ENCODE results near the gene USH2A. TPM values are rescaled to one million over a fixed set of nuclear protein-coding genes. Genes with fewer than 3 reads are reported as not detected.

USH2A gene
- total RNA-seq, 4 donors from 2014 or later = 0.39 TPM; not detected in 3

DNA sequence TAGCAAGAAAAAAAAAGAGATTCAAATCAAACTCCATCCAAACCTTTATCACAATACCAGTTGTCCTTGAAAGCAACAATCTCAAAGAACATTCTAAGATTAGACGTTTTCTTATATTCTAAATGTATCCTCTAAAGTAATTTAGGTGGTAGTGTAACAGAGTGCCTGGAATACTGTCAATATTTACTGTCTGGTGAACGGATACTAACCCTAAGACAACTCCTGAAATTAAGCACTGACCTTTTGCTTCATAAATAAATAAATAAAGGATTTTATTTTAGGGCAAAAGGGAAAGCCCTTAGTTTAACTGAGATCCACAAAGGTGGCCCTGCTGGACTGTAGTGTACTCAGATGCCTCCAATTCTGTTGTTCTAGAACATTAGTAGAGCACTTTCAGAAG, 9.9 kb upstream of the USH2A start:
- no peaks in the 10 kb centered on the region for H3K9me3 ChIP-seq
- 62 to 73% methylated on average over 2 of the region's 2 CpGs for WGBS, 2 donors (ENCODE audit: low coverage in 1 of 2)
- H3K27ac ChIP-seq = no peak overlapping the region
- H3K36me3 ChIP-seq = no peaks in the 10 kb centered on the region
- ATAC-seq = no peak
- TF ChIP-seq POLR2AphosphoS5 (IDR thresholded peaks at IDR 0.05) (no peak), POLR2A (IDR thresholded peaks at IDR 0.05) (no peak), EP300 (IDR thresholded peaks at IDR 0.05) (no peak)
- TF ChIP-seq, protein P1, sequence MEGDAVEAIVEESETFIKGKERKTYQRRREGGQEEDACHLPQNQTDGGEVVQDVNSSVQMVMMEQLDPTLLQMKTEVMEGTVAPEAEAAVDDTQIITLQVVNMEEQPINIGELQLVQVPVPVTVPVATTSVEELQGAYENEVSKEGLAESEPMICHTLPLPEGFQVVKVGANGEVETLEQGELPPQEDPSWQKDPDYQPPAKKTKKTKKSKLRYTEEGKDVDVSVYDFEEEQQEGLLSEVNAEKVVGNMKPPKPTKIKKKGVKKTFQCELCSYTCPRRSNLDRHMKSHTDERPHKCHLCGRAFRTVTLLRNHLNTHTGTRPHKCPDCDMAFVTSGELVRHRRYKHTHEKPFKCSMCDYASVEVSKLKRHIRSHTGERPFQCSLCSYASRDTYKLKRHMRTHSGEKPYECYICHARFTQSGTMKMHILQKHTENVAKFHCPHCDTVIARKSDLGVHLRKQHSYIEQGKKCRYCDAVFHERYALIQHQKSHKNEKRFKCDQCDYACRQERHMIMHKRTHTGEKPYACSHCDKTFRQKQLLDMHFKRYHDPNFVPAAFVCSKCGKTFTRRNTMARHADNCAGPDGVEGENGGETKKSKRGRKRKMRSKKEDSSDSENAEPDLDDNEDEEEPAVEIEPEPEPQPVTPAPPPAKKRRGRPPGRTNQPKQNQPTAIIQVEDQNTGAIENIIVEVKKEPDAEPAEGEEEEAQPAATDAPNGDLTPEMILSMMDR (IDR thresholded peaks at IDR 0.05) = no peak
- no peaks in the 10 kb centered on the region for H3K27me3 ChIP-seq
- H3K4me1 ChIP-seq = no peaks in the 10 kb centered on the region
- no peak overlapping the region for H3K4me3 ChIP-seq

DNA sequence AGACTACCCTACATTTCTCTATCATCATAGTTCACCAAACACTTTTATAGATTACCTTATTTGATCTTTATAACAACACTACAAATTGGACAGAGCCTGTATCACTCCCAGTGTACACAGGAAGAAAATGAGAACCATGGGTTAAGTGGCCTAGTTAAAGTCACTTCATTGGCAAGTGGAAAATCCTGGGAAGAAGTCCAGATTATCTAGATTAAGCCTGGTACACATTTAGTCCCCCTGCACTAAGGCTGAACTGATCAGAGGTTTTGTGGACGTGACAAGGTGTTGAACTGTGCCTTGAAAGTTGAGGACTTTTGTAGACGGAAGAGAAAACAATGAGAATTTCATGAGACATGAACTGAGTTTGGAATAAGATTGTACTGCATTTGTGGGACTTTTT, 7.5 kb upstream of the USH2A start:
- Histone ChIP-seq H3K27me3 (no peaks in the 10 kb centered on the region), H3K4me1 (no peaks in the 10 kb centered on the region), H3K27ac (no peak overlapping the region), H3K4me3 (no peak overlapping the region), H3K9me3 (no peaks in the 10 kb centered on the region), H3K36me3 (no peaks in the 10 kb centered on the region)
- TF ChIP-seq POLR2AphosphoS5 (IDR thresholded peaks at IDR 0.05) (no peak), EP300 (IDR thresholded peaks at IDR 0.05) (no peak), POLR2A (IDR thresholded peaks at IDR 0.05) (no peak)
- TF ChIP-seq, protein P1 (IDR thresholded peaks at IDR 0.05) = no peak
- ATAC-seq = no peak
- WGBS, 2 donors (ENCODE audit: low coverage in 1 of 2) = 88 to 100% methylated on average over 2 of the region's 2 CpGs

DNA sequence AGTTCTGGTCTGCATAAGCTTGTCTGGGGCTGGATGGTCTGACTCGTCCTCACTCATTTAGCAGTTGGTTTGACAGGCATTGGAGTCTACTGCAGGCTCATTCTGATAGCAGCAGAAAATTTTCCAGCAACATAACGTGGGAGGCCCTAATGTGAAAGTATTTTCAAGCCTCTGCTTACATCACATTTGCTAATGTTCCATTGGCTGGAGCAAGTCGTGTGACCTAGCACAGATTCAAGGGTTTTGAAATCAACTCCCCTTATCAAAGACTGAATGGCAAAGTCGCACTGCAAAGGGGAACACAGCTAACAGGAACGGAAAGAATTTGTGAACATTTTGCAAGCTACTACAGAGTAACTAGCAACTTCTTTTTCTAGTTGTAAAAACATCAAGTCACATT, 2.3 kb upstream of the USH2A start:
- no peaks in the 10 kb centered on the region for H3K27me3 ChIP-seq
- ATAC-seq = no peak
- no peaks in the 10 kb centered on the region for H3K36me3 ChIP-seq
- no peak overlapping the region for H3K4me3 ChIP-seq
- H3K27ac ChIP-seq = no peak overlapping the region
- TF ChIP-seq POLR2A (IDR thresholded peaks at IDR 0.05) = no peak
- TF ChIP-seq, protein P1 (IDR thresholded peaks at IDR 0.05) = no peak
- no peak for TF ChIP-seq POLR2AphosphoS5 (IDR thresholded peaks at IDR 0.05)
- no peak for TF ChIP-seq EP300 (IDR thresholded peaks at IDR 0.05)
- WGBS, 2 donors (ENCODE audit: low coverage in 1 of 2) = 55 to 84% methylated on average over 5 of the region's 5 CpGs
- H3K4me1 ChIP-seq = no peaks in the 10 kb centered on the region
- H3K9me3 ChIP-seq = no peaks in the 10 kb centered on the region

DNA sequence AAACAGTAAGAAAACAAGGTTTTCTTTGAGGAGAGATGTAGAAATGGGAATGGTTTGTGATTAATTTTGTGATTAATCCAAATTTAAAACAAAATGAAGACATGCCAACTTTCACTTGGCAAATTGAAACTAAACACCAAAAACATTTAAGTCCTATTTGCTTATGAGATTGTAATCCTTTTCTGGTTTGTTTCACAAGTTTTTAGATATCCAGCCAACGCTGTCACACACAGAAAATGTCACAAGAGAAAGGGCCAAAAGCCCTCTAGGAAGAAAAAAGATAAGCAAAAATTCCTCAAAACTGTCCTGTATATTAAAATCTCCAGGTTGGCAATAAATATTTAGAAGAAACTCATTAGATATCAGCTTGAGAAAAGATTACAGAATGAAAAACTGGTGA, 2.5 kb downstream of the USH2A start:
- WGBS, 2 donors (ENCODE audit: low coverage in 1 of 2) = 6 to 42% methylated on average over 1 of the region's 1 CpG
- H3K4me1 ChIP-seq = no peaks in the 10 kb centered on the region
- no peak overlapping the region for H3K4me3 ChIP-seq
- ATAC-seq = no peak
- TF ChIP-seq POLR2AphosphoS5 (IDR thresholded peaks at IDR 0.05) (no peak), EP300 (IDR thresholded peaks at IDR 0.05) (no peak), POLR2A (IDR thresholded peaks at IDR 0.05) (no peak)
- TF ChIP-seq, protein P1 (IDR thresholded peaks at IDR 0.05) = no peak
- H3K27me3 ChIP-seq = no peaks in the 10 kb centered on the region
- no peak overlapping the region for H3K27ac ChIP-seq
- H3K9me3 ChIP-seq = no peaks in the 10 kb centered on the region
- no peaks in the 10 kb centered on the region for H3K36me3 ChIP-seq

- 24 to 30% methylated on average over 2 of the region's 2 CpGs for WGBS, 2 donors (ENCODE audit: low coverage in 1 of 2)
- TF ChIP-seq POLR2A (IDR thresholded peaks at IDR 0.05) (no peak), POLR2AphosphoS5 (IDR thresholded peaks at IDR 0.05) (no peak)
- no peaks in the 10 kb centered on the region for H3K27me3 ChIP-seq
These were observed 3.0 kb downstream of the USH2A start for GRCh38 chr1:216420263-216420662.

More at GRCh38 chr1:216420263-216420662, 3.0 kb downstream of the USH2A start:
- H3K4me1 ChIP-seq = no peaks in the 10 kb centered on the region
- ATAC-seq = no peak
- H3K36me3 ChIP-seq = no peaks in the 10 kb centered on the region
- no peak overlapping the region for H3K27ac ChIP-seq
- H3K4me3 ChIP-seq = no peak overlapping the region
- no peaks in the 10 kb centered on the region for H3K9me3 ChIP-seq

Data from gastroesophageal sphincter (tissue), 4 donors.